HG02852 (cell line): ENCODE data around the gene XKR8.

ENCODE experiments used
- ATAC-seq: cut with Tn5 transposase; IDR thresholded peaks from one replicate; pipeline ENCODE4 v1.9.1; 2021; ENCODE audit warnings: mild to moderate bottlenecking, moderate library complexity; ENCODE audit not compliant: unreplicated experiment

XKR8 gene

GRCh38 chr1:27954186-27954585 is 5.6 kb upstream of the XKR8 start:
- no peak for ATAC-seq

DNA sequence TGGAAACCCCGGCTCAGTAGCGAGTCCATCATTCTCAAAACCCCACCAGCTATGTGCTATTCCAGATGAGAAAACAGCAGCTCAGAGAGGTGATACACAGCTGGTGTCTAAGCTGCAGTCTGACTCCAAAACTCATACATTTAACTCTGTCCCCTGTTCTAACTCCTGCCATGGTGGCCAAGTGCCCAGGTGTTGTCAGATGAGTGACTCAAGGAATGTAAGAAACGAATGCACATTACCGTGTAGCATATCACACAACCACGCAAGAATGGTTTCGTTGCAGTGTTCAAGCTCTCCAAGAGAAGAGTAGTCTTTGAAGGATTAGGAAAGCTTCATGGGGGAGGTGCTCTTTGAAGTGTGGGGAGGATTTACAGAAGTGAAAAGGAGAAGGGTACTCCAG is 4.7 kb upstream of the XKR8 start:
- no peak for ATAC-seq

DNA sequence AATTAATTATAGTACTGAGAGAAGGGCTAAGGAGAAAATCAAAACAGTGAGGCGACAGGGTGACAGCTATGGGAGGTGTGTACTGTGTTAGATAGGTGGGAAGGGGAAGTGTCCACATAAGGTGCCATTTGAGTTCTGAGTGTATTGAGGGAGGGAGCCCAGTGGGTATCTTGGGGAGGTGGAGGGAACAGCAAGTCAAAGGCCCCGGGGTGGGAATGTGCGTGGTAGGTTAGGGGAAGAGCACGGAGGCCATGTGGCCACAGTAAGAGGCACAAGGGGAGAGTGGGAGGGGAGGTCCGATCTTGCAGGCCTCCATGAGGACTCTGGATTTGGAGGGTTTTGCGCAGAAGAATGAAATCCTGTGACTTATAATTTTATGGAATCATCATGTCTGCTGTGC is 3.0 kb upstream of the XKR8 start:
- no peak for ATAC-seq

GRCh38 chr1:27957655-27958054 is 2.1 kb upstream of the XKR8 start:
- ATAC-seq: no peak

- no peak for ATAC-seq
These were observed 1.3 kb upstream of the XKR8 start for GRCh38 chr1:27958513-27958912.

DNA sequence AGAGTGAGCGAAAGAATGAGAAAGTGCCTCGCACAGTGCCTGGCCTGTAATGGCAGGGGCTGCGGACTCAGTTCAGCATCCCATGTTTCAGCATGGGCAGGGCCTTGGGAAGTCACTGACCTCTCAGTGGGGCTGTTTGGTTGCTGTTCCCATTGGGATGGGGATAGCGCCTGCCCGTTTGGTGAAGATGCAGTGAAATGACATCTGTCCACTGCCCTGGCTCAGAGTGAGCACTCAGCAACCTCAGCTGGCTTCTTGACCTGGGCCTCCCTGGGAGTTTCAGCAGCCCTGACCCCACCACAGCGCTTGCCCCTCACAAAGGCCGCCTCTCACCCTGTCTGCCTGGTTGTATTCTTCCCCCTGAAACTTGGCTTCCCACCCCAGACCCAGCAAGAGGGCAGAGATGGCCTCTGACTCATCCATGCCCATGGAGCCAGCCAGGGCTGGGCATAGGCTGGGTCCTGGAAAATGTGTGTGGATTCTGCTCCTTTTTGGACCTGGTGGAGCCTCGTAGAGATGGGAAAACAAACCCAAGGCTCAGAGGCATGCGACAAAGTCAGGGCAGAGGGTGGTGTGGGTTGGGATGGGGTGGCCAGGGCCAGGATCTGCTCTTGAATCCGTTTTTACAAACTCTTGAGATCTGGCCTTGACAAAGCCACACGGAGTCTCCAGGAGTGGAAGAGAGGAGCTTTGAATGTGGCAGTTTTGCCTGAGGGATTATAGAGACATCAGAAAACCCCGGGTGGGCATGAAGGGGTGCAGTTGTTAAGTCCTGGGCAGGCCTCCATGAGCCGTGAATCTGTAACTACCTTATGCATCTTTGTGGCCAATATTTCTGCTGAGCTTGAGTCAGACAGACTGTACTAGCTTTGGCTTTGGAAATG is 1.2 kb downstream of the XKR8 start:
- ATAC-seq: no peak

DNA sequence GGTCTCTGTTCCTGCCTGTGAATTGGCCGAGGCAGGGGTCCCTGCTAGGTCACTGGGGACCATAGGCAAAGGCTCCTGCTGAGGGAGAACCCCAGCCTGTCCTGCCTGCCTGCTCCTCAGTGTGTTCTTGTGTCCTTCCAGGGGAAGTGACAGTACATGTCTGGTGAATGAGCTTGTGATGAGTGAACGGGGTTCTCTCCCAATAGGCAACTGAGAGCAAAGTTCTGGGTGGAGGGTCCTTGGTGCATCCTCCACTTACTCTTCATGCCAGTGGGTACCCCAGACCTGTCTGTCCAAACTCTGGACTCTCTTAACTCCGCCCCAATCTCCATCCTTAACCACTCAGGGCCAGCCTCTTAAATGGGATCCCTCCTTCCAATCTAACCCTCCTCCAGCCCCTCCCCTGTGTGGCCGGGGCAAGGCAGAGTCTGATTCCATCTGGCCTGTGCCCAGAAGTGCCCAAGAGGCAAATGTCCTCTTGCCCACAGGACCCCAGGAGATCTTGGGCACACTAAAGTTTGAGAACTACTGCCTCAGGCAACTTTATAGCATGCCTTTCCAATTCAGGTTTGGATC is 2.0 kb downstream of the XKR8 start:
- ATAC-seq: no peak

GRCh38 chr1:27963393-27963792 is 3.6 kb downstream of the XKR8 start:
- ATAC-seq: no peak

DNA sequence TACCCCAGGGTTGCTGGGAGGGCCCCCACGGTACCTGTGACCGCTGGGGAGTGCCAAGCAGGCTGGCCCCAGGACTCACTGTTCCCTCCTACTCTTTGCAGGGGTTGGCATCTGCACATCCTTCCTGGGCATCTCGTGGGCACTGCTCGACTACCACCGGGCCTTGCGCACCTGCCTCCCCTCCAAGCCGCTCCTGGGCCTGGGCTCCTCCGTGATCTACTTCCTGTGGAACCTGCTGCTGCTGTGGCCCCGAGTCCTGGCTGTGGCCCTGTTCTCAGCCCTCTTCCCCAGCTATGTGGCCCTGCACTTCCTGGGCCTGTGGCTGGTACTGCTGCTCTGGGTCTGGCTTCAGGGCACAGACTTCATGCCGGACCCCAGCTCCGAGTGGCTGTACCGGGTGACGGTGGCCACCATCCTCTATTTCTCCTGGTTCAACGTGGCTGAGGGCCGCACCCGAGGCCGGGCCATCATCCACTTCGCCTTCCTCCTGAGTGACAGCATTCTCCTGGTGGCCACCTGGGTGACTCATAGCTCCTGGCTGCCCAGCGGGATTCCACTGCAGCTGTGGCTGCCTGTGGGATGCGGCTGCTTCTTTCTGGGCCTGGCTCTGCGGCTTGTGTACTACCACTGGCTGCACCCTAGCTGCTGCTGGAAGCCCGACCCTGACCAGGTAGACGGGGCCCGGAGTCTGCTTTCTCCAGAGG is 6.8 kb downstream of the XKR8 start:
- ATAC-seq: no peak

DNA sequence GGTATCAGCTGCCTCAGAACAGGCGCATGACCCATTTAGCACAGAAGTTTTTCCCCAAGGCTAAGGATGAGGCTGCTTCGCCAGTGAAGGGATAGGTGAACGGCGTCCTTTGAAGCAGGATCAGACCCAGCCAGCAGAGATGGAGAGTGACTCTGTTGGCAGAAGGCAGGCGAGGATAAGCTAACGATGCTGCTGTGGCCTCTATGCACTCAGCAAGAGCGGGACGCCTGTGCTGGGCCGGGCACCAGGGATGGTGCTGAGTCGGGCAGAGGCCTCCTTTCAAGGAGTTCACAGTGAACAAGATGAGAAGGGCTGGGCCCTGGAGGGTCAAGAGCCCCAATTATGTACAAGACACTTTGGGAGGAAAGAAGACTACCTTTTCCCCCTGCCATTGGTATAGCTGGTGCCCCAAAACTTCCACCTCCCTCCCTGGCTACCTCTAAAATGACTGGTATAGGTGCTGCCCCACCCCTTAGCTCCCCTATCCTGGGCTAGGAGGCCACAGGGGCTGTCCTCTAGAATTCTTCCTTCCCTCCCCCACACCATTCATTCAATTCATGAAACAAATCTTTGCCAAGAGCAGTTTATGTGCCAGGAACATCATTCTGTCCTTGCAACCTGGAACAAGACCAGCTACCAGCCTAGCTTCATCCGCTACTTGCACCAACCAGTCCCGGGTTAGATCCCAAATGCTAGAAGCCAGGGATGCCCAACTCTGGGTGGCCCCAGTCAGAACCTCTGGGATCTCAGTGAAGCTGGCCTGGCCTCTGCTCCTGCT is 7.5 kb downstream of the XKR8 start:
- no peak for ATAC-seq

DNA sequence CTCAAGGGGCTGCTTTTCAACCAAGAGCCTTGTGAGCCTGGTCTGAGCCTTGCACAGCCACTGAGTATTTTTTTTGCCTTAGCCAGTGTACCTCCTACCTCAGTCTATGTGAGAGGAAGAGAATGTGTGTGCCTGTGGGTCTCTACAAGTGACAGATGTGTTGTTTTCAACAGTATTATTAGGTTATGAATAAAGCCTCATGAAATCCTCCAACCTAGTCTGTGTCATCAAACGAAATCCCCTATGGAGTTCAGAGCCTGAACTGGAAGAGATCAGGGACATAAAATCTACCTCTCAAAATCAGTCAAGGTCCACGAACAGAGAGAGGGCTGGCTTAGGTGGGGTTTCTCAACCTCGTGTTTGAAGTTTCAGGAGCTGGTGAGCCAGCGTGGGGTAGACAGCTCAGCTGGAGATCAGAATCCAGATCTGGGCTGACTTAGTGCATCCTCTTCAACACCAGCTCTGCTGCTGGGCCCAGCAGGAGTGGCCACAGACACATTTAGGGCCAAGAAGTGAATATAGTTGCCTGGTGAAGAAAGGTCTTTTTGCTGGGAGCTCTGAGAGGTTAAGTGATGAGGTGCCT is 8.2 kb downstream of the XKR8 start:
- no peak for ATAC-seq

GRCh38 chr1:27968692-27969091 is 8.9 kb downstream of the XKR8 start:
- ATAC-seq: no peak

DNA sequence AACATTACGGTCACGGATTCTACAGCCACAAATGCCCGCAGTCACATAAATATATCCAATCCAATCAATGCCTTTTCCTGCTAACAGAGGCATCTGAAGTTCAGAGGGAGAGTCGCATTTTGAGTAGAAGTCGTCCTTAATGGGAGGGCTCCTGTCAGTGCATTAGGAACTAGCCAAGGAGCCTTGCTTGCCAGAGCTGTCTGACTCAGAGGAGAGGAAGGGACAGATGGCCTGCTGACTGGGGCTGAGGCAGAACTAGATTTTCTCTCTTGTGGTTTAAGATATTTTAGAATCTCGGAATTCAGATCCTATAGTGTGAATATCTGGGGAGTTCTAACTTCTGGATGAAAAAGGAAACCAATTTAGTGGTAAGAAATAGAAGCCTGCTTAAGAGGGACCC is 10.6 kb downstream of the XKR8 start:
- no peak for ATAC-seq

- no peak for ATAC-seq
These were observed 11.9 kb downstream of the XKR8 start for GRCh38 chr1:27971674-27972073.

- ATAC-seq: no peak
These were observed 12.4 kb downstream of the XKR8 start for GRCh38 chr1:27972141-27972540.

DNA sequence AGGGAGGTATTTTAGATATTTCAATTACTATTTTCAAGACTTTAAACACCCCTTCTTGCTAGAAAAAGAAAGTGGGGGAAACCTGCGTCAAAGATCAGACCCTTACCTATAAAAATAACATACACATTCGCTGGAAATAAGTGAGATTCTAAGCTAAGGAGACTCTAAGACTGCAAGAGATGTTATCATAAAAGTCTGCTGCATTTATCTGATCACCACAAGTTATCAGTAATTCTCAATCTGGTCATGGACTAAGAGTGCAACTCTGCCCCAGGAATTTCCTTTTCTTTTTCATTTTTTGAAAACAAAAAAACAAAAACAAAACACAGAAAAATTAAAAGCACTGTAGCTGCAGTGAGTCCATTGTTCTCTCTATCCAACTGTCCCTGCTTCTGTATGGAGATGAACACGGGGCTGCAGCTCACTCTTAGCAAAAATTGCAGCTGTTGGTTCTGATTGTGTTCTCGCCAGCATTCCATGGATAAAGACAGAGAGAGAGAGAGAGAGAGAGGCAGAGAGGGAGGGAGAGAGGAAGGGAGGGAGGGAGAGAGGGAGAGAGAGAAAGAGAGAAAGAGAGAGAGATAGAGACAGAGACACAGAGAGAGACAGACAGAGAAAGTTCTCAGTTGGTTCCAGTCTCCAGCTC is 14.1 kb downstream of the XKR8 start:
- ATAC-seq: no peak

DNA sequence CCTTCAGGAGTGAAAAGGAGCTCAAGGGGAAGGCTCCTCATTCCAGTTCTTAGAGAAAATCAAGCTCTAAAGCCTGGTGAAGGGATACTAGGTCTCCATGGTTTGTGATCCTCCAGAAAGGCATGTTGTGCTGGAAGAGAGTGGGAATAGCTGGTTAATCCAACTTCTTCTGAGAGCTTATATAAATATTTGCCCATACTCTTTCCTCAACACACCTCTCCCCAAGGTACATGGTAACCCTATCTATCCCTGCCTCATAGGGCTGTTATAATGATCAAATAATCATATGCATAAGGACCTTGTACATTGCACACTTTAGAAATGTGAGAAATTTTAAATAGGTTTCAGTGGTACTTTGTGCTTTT is 14.6 kb downstream of the XKR8 start:
- ATAC-seq: no peak

DNA sequence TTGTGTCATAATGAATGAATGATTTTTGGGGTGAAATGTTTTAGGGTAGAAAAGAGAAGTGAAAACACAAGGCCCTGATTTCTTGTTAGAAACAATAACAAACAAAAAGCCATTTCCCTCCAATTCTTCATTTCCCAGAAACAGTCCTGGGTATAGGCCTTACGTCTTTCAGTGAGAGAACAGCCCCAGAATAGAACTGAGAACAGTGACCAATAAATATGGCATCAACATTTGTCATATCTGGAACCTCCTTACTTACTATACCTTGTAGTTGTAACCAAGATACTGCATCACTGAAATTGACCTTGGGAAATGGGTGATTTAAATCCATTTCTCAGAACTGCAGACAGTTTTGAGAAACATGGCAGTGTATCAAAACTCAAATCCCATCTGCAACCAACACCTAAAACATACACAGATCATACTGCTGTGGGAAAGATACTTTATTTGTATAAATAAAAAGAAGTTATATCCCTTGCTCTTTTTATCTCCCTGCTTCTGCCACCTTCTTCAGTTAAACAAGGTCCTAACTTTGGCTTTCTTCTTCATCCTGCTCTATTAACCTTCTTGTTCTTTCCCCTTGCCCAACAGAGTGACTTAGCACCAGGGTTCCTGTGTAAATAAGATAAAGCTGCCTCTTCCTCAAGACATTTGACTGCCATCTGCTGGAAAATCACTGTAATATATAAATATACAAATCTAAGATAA is 19.5 kb downstream of the XKR8 start:
- no peak for ATAC-seq

GRCh38 chr1:27979859-27980201 is 20.1 kb downstream of the XKR8 start:
- ATAC-seq: no peak
